IPS-NIHi7 (cell line): ENCODE results near the gene KASH5.

Source experiments
- DNase-seq: peaks from one replicate; pipeline ENCODE4 v3.0.0; 2012; ENCODE audit warnings: mixed read lengths; ENCODE audit errors: extremely low spot score

The KASH5 gene

GRCh38 chr19:49421039-49421877 lies 33.2 kb downstream of the KASH5 start:
- peak; percentile 95 for DNase-seq

GRCh38 chr19:49421878-49422202 lies 33.8 kb downstream of the KASH5 start:
- DNase-seq = no peak

GRCh38 chr19:49422407-49423070 lies 34.5 kb downstream of the KASH5 start:
- no peak for DNase-seq

- no peak for DNase-seq
Observed at GRCh38 chr19:49423071-49423984, 35.3 kb downstream of the KASH5 start, which contains the start of gene PTH2. PTH2 (minus strand) TSS chr19:49423441; CDS start chr19:49423339, 102 bp downstream.

GRCh38 chr19:49423985-49424303 lies 35.9 kb downstream of the KASH5 start:
- no peak for DNase-seq

- DNase-seq = no peak
Observed at GRCh38 chr19:49425178-49425577, 37.1 kb downstream of the KASH5 start, which contains the start of gene GFY. GFY (plus strand) TSS chr19:49425388; CDS start chr19:49426431, 1,043 bp downstream.

GRCh38 chr19:49425922-49426592 lies 38.0 kb downstream of the KASH5 start:
- peak; percentile 78 for DNase-seq

- no peak for DNase-seq
Observed at GRCh38 chr19:49427339-49427738, 39.3 kb downstream of the KASH5 start.

- DNase-seq = peak; percentile 67
Observed at GRCh38 chr19:49427855-49428546, 40.0 kb downstream of the KASH5 start.

GRCh38 chr19:49428547-49429451 lies 40.8 kb downstream of the KASH5 start:
- DNase-seq = no peak

GRCh38 chr19:49430172-49430677 lies 42.2 kb downstream of the KASH5 start:
- no peak for DNase-seq

GRCh38 chr19:49430678-49431329 lies 42.8 kb downstream of the KASH5 start:
- DNase-seq = no peak

- no peak for DNase-seq
Observed at GRCh38 chr19:49431330-49431749, 43.3 kb downstream of the KASH5 start.

GRCh38 chr19:49432141-49433073 lies 44.4 kb downstream of the KASH5 start:
- peak; percentile 75 for DNase-seq

GRCh38 chr19:49433240-49433901 lies 45.3 kb downstream of the KASH5 start:
- no peak for DNase-seq

- no peak for DNase-seq
Observed at GRCh38 chr19:49434907-49435583, 47.0 kb downstream of the KASH5 start.

GRCh38 chr19:49435670-49436069 lies 47.6 kb downstream of the KASH5 start:
- DNase-seq = no peak
